Peyer's patch (tissue), 4 donors: ENCODE measurements around the gene LCN10. TPM values are rescaled to one million over a fixed set of nuclear protein-coding genes. Genes with fewer than 3 reads are reported as not detected.

Experiments used
- small RNA-seq, 2 donors: library from RNA; depleted of rRNA; stranded (forward); fragments of <200 nt; gene quantifications; one replicate each; pipeline ENCODE3, GENCODE V24; 2016
- total RNA-seq, 4 donors: library from RNA; depleted of rRNA; stranded (reverse); fragments of >200 nt; gene quantifications; one replicate each; pipeline ENCODE4 v1.1.0, GENCODE V29; 2016

Gene LCN10
- total RNA-seq, 4 donors from 2014 or later = 1.1 to 28.1 (median 4.4) TPM

Small RNA genes within 50 kb of the gene (small RNA-seq; reads per million reads assigned to genes)
- gene ATP6V1G1P3 (0 reads per million in 2 donors), gene MIR6722 (0 reads per million in 2 donors)

Other genes with a start within 250 kb of the LCN10 start
- gene NOTCH1, start 196.9 kb downstream of the LCN10 start, total RNA-seq = 10 to 100 TPM; 38.2 to 95.7 (median 53.8) TPM
- gene EGFL7, start 80.0 kb downstream of the LCN10 start, total RNA-seq = 10 to 100 TPM; 21.5 to 77.6 (median 46.0) TPM
- gene AGPAT2, start 55.5 kb downstream of the LCN10 start, total RNA-seq = 100 to 1,000 TPM in 3 of 4 donors, 10 to 100 TPM in 1; 97.4 to 802 (median 479) TPM
- 1 to 10 TPM in 3 of 4 donors, under 1 TPM in 1; 0.70 to 5.8 (median 2.6) TPM for gene DIPK1B, start 30.4 kb downstream of the LCN10 start, total RNA-seq
- gene LCN6, start 5.6 kb upstream of the LCN10 start, total RNA-seq = 10 to 100 TPM in 1 of 4 donors, 1 to 10 TPM in 3; 4.7 to 17.3 (median 5.6) TPM
- not detected for gene LCN8, start 15.3 kb upstream of the LCN10 start, total RNA-seq
- 1 to 10 TPM in 2 of 4 donors, not detected in 2; 1.5 to 9.3 TPM for gene LCN15, start 21.6 kb upstream of the LCN10 start, total RNA-seq
- gene TMEM141, start 48.4 kb upstream of the LCN10 start, total RNA-seq = 100 to 1,000 TPM in 3 of 4 donors, 10 to 100 TPM in 1; 52.0 to 240 (median 187) TPM
- 10 to 100 TPM; 16.6 to 69.9 (median 46.0) TPM for gene CCDC183, start 53.4 kb upstream of the LCN10 start, total RNA-seq
- 100 to 1,000 TPM in 3 of 4 donors, 10 to 100 TPM in 1; 98.4 to 187 (median 134) TPM for gene RABL6, start 65.0 kb upstream of the LCN10 start, total RNA-seq
- 10 to 100 TPM in 2 of 4 donors, 1 to 10 TPM in 2; 4.1 to 17.4 (median 9.2) TPM for gene AJM1, start 99.5 kb upstream of the LCN10 start, total RNA-seq
- 100 to 1,000 TPM in 2 of 4 donors, 10 to 100 TPM in 2; 66.0 to 120 (median 96.5) TPM for gene PHPT1, start 106.5 kb upstream of the LCN10 start, total RNA-seq
- 10 to 100 TPM; 30.8 to 50.4 (median 41.4) TPM for gene MAMDC4, start 109.4 kb upstream of the LCN10 start, total RNA-seq
- 100 to 1,000 TPM; 299 to 676 (median 475) TPM for gene EDF1, start 123.4 kb upstream of the LCN10 start, total RNA-seq
- gene TRAF2, start 143.6 kb upstream of the LCN10 start, total RNA-seq = 10 to 100 TPM; 17.5 to 75.1 (median 22.2) TPM
- gene FBXW5, start 201.8 kb upstream of the LCN10 start, total RNA-seq = 100 to 1,000 TPM; 247 to 470 (median 336) TPM
- gene C8G, start 202.3 kb upstream of the LCN10 start, total RNA-seq = 100 to 1,000 TPM in 1 of 4 donors, 10 to 100 TPM in 2, not detected in 1; 24.9 to 148 (median 66.2) TPM
- gene LCN12, start 209.3 kb upstream of the LCN10 start, total RNA-seq = 1 to 10 TPM in 3 of 4 donors, not detected in 1; 1.8 to 8.7 (median 7.9) TPM
- gene PTGDS, start 234.6 kb upstream of the LCN10 start, total RNA-seq = 10 to 100 TPM in 2 of 4 donors, 1 to 10 TPM in 2; 1.2 to 21.5 (median 7.8) TPM
- under 1 TPM in 2 of 4 donors, not detected in 2; 0.28 to 0.83 TPM for gene LCNL1, start 240.1 kb upstream of the LCN10 start, total RNA-seq
- gene PAXX, start 249.5 kb upstream of the LCN10 start, total RNA-seq = 10 to 100 TPM; 52.3 to 92.4 (median 63.0) TPM